HG02798 (cell line): ENCODE measurements around the gene MLN.

Source experiments
- ATAC-seq: cut with Tn5 transposase; IDR thresholded peaks from one replicate; pipeline ENCODE4 v1.9.1; 2021; ENCODE audit warnings: mild to moderate bottlenecking; ENCODE audit not compliant: unreplicated experiment, poor library complexity

MLN gene

GRCh38 chr6:33757906-33758305 is 45.9 kb downstream of the MLN start:
- ATAC-seq: no peak

GRCh38 chr6:33757113-33757512 is 46.7 kb downstream of the MLN start:
- no peak for ATAC-seq

GRCh38 chr6:33756211-33756954 is 47.4 kb downstream of the MLN start:
- no peak for ATAC-seq

GRCh38 chr6:33755070-33755869 is 48.5 kb downstream of the MLN start:
- ATAC-seq: no peak

- ATAC-seq: no peak
Measured at GRCh38 chr6:33754222-33754621, 49.6 kb downstream of the MLN start.

- no peak for ATAC-seq
Measured at GRCh38 chr6:33752646-33753015, 51.2 kb downstream of the MLN start.

- ATAC-seq: no peak
Measured at GRCh38 chr6:33751771-33752645, 51.8 kb downstream of the MLN start.

GRCh38 chr6:33750244-33750991 is 53.4 kb downstream of the MLN start:
- ATAC-seq: no peak

- no peak for ATAC-seq
Measured at GRCh38 chr6:33749401-33749800, 54.4 kb downstream of the MLN start.

- no peak for ATAC-seq
Measured at GRCh38 chr6:33748841-33749240, 55.0 kb downstream of the MLN start.

- no peak for ATAC-seq
Measured at GRCh38 chr6:33747823-33748222, 56.0 kb downstream of the MLN start.

- ATAC-seq: no peak
Measured at GRCh38 chr6:33746651-33747100, 57.1 kb downstream of the MLN start, which contains the start of gene IP6K3. IP6K3 (minus strand) TSS chr6:33746905; CDS start chr6:33735476, 11,429 bp downstream.

- no peak for ATAC-seq
Measured at GRCh38 chr6:33746036-33746600, 57.7 kb downstream of the MLN start.

GRCh38 chr6:33745548-33745947 is 58.3 kb downstream of the MLN start:
- ATAC-seq: no peak

GRCh38 chr6:33744895-33745546 is 58.8 kb downstream of the MLN start:
- no peak for ATAC-seq
